HG02885 (cell line): ENCODE results near the gene SYNC.

Source experiments
- ATAC-seq: cut with Tn5 transposase; IDR thresholded peaks from one replicate; pipeline ENCODE4 v1.9.1; 2021; ENCODE audit warnings: mild to moderate bottlenecking; ENCODE audit not compliant: unreplicated experiment, poor library complexity

Gene SYNC

GRCh38 chr1:32702599-32703478 lies at the start of gene SYNC:
SYNC (minus strand) TSS chr1:32702770; CDS start chr1:32702660, 110 bp downstream.
- ATAC-seq = no peak

GRCh38 chr1:32749771-32750170 lies 47.2 kb upstream of the SYNC start:
- ATAC-seq = no peak

DNA sequence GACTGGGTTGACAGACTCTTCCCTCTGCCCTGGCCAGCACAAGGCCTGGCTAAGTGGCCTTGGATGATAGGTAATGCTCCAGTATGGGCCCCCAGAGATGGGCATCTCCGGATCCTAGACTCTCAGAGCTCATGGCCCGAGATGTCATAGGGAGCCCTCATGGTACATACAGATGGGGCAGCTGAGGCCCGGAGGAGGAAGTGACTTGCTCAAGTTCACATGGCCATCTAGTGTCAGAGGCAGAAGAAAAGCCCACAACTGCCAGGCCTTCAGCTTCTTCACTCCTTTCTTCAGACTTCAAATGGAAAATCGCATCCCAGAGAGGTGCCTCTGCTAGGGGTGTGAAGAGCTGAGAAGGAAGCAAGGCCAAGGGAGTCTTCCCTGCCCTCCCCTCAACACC lies 46.8 kb upstream of the SYNC start:
- ATAC-seq = no peak

DNA sequence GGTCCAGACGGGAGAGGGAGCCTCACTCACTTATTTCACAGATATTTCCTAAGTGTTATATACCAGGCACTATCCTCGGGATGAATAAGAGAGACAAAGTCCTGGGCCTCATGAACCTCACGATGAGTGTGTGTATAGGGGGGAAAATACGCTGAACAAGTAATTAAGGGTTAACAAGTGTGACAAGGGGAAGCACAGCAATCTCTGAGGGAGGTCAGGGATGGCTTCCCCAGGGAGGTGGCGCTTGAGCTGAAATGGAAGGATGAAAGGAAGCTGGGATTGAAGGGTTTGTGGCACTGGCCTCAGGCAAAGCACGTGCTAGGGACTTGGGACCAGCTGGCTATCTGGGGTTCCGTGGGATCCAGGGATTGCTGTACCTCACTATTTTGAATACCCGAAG lies 46.4 kb upstream of the SYNC start:
- ATAC-seq = no peak

DNA sequence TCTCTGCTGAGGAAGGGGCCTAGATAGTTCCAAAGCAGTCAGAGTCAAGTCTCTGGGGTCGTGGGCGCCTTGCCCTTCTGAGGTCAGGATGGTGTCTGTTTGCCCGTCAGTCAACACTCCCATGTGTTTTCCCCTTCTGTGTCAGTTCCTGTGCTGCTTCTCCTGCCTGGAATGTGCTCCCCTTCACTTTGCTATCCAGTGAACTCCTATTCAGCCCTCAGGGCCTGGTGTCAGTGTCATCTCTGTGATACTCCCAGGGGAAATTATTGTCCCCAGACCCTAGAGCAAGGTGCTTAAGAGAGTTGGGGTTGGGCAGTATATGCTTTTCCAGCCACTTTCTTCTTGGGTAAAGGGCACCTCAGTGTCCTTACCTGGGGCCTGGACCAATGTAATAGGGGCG lies 45.8 kb upstream of the SYNC start:
- ATAC-seq = no peak

DNA sequence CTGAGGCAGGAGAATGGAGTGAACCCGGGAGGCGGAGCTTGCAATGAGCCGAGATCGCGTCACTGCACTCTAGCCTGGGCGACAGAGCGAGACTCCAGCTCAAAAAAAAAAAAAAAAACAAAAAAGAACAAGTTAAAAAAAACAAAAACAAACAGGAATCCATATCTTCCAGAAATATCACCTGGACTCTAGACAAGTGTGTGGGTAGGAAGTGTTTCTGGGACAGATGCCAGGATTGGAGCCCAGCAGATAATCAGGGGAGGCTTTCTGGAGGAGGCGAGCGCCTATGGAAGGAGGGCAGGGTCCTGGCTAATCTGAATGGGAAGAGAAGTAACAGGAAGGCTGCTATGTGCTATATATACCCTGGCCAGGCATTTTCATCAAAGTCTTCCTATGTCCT lies 43.6 kb upstream of the SYNC start:
- ATAC-seq = no peak

- ATAC-seq = no peak
Measured at GRCh38 chr1:32744071-32744425, 41.5 kb upstream of the SYNC start.

DNA sequence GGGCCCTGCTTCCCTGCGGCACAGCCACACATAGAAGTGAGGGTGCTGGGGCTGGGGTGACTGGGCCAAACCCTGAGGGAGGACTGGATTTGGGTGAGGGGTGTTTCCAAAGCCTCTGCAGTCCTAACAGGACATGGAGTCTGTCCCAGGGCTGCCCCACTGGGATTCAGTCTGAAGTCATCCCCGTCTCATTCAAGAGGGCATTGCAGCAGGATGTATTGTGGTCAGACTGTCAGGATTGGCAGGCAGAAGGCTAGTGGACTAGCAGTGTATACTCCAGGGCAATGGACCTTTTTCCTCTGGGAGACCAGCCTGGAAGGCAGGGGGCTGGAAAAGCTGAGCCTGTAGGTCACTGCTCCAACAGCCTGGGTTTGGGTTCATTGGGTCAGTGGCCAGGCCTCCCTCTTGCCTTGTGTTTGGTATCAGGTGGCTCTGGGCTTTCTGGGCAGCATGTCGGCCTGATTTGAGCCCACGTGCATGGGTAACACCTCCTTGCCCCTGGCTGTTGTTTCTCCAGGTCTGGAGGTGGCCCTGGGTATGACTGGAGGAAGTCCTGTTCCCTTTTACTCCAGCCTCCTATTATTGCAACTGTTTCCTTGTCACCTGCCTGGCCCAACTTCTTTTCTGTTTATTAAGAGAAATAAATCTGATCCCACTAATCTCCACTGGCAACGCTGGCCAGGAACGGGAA lies 41.0 kb upstream of the SYNC start:
- no peak for ATAC-seq

DNA sequence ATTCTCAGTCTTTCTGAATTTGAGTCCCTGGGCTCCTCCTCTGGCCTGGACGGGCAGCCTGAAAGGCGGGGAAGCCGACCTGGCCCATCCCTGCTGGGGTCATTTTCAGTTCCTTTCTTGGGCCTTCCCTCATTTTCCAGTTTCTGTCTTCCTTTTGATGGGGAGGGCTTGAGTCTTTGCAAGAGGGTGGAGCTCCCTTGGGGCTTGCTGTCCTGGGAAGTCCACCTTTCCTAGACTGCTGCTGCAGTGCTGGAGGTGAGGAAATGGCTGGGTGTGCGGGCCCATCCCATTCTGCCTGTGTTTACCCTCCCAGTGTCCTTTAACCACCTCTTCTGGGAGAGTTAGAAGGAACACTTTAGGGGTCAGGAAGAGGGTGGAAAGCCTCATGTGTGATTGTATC lies 40.4 kb upstream of the SYNC start:
- ATAC-seq = no peak

- ATAC-seq = no peak
Measured at GRCh38 chr1:32742199-32742947, 39.8 kb upstream of the SYNC start.

- no peak for ATAC-seq
Measured at GRCh38 chr1:32741413-32742198, 39.0 kb upstream of the SYNC start.

DNA sequence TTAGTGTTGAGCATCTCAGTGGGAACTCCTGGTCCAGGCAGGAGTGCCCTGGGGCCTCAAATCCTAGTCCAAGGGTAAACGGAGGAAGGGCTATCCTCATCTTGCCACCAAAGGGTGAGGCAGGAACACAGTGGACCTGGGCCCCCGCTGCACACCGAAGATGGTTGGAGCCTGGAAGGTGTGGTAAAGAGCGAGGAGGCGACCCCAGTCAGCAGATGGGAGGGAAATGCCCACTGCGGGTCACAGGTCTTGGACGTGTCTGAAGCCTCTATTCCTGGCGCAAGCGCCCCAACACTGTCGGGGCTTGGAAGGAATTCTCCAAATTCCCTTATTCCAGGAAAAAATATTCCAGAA lies 38.5 kb upstream of the SYNC start:
- ATAC-seq = no peak

GRCh38 chr1:32736812-32737791 lies 34.5 kb upstream of the SYNC start:
- no peak for ATAC-seq

- no peak for ATAC-seq
Measured at GRCh38 chr1:32733582-32734321, 31.2 kb upstream of the SYNC start.

DNA sequence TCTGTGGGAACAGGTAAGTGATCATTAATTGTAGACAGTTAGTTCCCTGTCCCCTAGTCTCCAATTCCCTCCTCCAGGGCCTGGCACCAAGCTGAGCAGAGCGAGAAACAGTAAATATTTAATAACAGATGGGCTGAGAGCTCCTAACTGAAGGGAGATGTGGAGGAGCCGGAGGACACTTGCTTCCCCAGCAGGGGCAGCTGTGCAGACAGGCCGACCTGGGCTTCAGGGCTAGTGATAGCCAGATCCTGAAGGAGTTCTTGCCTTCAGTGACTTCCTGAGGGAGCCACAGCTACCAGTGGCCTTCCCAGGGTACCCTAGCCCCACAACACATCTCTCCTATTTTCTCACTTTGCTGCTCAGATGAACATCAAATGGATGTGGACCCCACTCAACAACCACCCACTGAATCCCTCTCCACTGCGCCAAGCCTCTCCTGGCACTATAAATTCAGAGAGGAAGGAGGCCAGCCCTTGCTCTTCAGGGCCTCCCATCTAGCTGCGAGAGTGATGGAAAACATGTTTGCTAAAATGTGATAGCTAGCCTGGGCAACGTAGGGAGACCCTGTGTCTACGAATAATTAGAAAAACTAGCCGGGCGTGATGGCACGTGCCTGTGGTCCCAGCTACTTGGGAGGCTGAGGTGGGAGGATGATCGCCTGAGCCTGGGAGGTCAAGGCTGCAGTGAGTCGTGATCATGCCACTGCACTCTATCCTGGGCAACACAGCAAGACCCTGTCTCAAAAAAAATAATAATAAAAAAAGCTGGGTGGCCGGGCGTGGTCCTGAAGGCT lies 26.9 kb upstream of the SYNC start:
- no peak for ATAC-seq

GRCh38 chr1:32728413-32729077 lies 26.0 kb upstream of the SYNC start:
- no peak for ATAC-seq

GRCh38 chr1:32727876-32728275 lies 25.3 kb upstream of the SYNC start:
- ATAC-seq = no peak
